ENCODE measurements around the gene THOC5.

The THOC5 gene

DNA sequence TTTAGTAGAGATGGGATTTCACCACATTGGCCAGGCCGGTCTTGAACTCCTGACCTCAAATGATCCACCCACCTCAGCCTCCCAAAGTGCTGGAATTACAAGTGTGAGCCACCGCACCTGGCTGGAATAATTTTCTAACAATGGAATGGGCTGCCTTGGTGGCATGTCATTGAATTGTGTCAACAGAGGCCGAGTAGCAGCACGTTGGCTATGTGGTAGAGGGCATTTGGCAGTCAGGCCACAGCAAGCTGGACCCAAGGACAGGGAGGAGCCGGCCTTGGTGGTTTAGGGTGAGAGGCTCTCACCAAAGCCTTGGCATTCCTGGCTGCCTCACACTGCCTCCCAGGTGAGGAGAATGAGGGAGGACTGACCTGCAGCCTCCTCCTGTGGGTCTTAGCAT lies 31.4 kb upstream of the THOC5 start:
- no peak for DNase-seq (ENCODE audit: low read depth)
- TF ChIP-seq, protein P1, sequence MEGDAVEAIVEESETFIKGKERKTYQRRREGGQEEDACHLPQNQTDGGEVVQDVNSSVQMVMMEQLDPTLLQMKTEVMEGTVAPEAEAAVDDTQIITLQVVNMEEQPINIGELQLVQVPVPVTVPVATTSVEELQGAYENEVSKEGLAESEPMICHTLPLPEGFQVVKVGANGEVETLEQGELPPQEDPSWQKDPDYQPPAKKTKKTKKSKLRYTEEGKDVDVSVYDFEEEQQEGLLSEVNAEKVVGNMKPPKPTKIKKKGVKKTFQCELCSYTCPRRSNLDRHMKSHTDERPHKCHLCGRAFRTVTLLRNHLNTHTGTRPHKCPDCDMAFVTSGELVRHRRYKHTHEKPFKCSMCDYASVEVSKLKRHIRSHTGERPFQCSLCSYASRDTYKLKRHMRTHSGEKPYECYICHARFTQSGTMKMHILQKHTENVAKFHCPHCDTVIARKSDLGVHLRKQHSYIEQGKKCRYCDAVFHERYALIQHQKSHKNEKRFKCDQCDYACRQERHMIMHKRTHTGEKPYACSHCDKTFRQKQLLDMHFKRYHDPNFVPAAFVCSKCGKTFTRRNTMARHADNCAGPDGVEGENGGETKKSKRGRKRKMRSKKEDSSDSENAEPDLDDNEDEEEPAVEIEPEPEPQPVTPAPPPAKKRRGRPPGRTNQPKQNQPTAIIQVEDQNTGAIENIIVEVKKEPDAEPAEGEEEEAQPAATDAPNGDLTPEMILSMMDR (conservative IDR thresholded peaks at IDR 0.05; ENCODE audit: low read depth, low read length): no peak
- no peak overlapping the region for H3K4me3 ChIP-seq (ENCODE audit: low read length)

DNA sequence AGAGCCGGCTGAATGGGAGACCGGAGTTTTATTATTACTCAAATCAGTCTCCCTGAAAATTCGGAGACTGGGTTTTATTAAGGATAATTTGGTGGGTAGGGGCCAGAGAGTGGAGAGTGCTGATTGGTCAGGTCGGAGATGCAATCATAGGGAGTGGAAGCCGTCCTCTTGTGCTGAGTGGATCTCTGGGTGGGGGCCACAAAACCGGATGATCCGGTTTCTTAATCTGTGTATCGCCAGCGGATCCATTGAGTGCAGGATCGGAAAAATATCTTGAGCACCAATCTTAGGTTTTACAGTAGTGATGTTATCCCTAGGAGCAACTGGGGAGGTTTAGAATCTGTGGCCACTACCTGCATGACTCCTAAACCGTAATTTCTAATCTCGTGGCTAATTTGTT lies 28.2 kb upstream of the THOC5 start:
- no peak for DNase-seq (ENCODE audit: low read depth)
- no peak overlapping the region for H3K4me3 ChIP-seq (ENCODE audit: low read length)
- TF ChIP-seq, protein P1 (conservative IDR thresholded peaks at IDR 0.05; ENCODE audit: low read depth, low read length): no peak

DNA sequence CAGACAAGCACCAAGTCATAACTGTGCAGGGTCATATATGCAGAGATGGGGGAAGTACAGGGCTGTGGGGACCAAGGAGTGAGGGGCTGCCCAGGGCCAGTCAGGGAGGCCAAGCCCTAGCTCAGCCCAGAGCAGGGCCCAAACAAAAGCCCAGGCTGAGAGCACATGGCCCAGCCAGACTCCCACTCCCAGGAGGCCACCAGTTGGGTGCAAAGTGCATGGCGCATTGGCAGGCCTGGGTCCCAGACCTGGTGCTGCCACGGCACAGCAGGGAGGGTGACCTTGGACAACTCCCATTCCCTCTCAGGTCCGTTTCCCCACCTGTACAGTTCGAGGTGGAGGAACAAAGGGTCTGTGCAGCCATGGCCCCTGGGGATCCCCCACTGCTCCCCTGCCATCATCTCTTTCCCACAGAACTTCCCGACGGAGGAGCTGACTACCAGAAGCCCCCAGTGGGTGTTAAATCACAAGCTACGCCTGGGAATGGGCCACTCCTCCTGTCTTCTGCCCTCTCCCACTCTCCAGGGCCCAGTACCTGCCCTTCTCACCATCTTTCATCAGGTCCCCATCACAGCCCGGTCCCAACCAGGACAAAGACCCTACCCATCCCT lies 26.7 kb upstream of the THOC5 start:
- H3K4me3 ChIP-seq (ENCODE audit: low read length): peak overlapping the region; percentile 80
- TF ChIP-seq, protein P1 (conservative IDR thresholded peaks at IDR 0.05; ENCODE audit: low read depth, low read length): no peak
- no peak for DNase-seq (ENCODE audit: low read depth)

GRCh38 chr22:29578462-29579200 lies 25.1 kb upstream of the THOC5 start:
- TF ChIP-seq, protein P1 (conservative IDR thresholded peaks at IDR 0.05; ENCODE audit: low read depth, low read length): no peak
- no peak for DNase-seq (ENCODE audit: low read depth)
- H3K4me3 ChIP-seq (ENCODE audit: low read length): no peak overlapping the region

- no peak overlapping the region for H3K4me3 ChIP-seq (ENCODE audit: low read length)
- DNase-seq (ENCODE audit: low read depth): no peak
- TF ChIP-seq, protein P1 (conservative IDR thresholded peaks at IDR 0.05; ENCODE audit: low read depth, low read length): no peak
Measured at GRCh38 chr22:29574762-29575450, 21.3 kb upstream of the THOC5 start.

- TF ChIP-seq, protein P1 (conservative IDR thresholded peaks at IDR 0.05; ENCODE audit: low read depth, low read length): no peak
- no peak for DNase-seq (ENCODE audit: low read depth)
Measured at GRCh38 chr22:29570912-29571549, 17.5 kb upstream of the THOC5 start.

More at GRCh38 chr22:29570912-29571549, 17.5 kb upstream of the THOC5 start:
- no peak overlapping the region for H3K4me3 ChIP-seq (ENCODE audit: low read length)

Data from retinal pigment epithelial cell (primary cell).